ENCODE measurements around the gene SIRPD. TPM values are rescaled to one million over a fixed set of nuclear protein-coding genes. Genes with fewer than 3 reads are reported as not detected.

Gene SIRPD
- total RNA-seq, 6 experiments from 2014 or later: not detected

- Mint-ChIP-seq H3K27ac (no peak overlapping the region), H3K27me3 (ENCODE audit: insufficient read depth) (peaks cover 31% of the 10 kb centered on the region)
Measured at GRCh38 chr20:1513801-1514200, 43.7 kb downstream of the SIRPD start.

DNA sequence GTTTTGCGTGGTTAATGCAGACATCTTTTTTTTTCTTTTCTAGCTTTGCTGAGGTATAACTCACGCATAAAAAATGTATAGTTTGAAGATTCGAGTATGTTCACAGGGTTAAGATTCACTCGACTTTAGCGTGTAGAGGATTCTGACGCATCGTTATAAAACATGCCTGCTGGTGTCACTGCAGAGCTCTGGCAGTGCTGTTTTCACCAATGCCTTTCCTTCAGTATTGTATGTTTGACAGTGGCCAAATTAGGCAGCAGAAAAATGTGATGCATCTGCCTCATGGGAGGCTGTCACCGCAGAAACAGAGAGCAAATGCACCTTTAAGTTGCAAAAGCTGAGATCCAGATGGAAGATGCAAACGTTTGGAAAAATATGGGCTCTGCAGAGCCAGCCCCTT, 48.3 kb downstream of the SIRPD start:
- Mint-ChIP-seq H3K4me1 (ENCODE audit: low read depth) (peaks cover 37% of the 10 kb centered on the region), H3K27me3 (ENCODE audit: insufficient read depth) (peaks cover 10% of the 10 kb centered on the region)

More at GRCh38 chr20:1513801-1514200, 43.7 kb downstream of the SIRPD start:
- no peak for TF ChIP-seq CTCF (IDR thresholded peaks at IDR 0.05)
- no peak overlapping the region for H3K4me3 Mint-ChIP-seq
- H3K9me3 Mint-ChIP-seq: no peaks in the 10 kb centered on the region
- H3K4me1 Mint-ChIP-seq (ENCODE audit: low read depth): peaks cover 4% of the 10 kb centered on the region
- no peaks in the 10 kb centered on the region for H3K36me3 Mint-ChIP-seq (ENCODE audit: low read depth)
- no peak for DNase-seq

DNA sequence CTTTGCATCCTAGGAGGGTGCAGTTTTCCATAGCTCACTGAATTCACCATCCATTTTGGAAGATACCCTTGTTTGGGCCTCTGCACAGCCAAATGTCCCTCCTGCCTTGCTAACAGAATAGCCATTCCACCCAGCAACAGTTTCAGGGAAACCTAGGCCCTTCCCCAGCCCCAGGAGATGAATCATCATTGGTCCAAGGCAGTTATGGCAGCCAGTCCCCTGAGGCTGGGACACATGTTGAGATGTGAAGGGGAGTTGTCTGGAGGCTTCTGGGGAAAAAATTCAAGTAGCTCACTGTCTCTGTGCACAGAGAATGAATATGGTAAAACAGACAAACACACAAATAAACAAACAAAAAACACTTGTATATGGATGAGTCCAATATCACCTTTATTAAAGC, 48.9 kb downstream of the SIRPD start:
- Mint-ChIP-seq H3K9me3 (no peaks in the 10 kb centered on the region), H3K36me3 (ENCODE audit: low read depth) (no peaks in the 10 kb centered on the region), H3K4me1 (ENCODE audit: low read depth) (peaks cover 40% of the 10 kb centered on the region), H3K27me3 (ENCODE audit: insufficient read depth) (peaks cover 10% of the 10 kb centered on the region), H3K4me3 (no peak overlapping the region), H3K27ac (no peak overlapping the region)
- no peak for TF ChIP-seq CTCF (IDR thresholded peaks at IDR 0.05)
- no peak for DNase-seq

More for the DNA sequence above, 48.3 kb downstream of the SIRPD start:
- H3K27ac Mint-ChIP-seq: no peak overlapping the region
- peak; percentile 52 for DNase-seq
- H3K36me3 Mint-ChIP-seq (ENCODE audit: low read depth): no peaks in the 10 kb centered on the region
- no peaks in the 10 kb centered on the region for H3K9me3 Mint-ChIP-seq
- peak; percentile 69 for TF ChIP-seq CTCF (IDR thresholded peaks at IDR 0.05)
- H3K4me3 Mint-ChIP-seq: no peak overlapping the region

DNA sequence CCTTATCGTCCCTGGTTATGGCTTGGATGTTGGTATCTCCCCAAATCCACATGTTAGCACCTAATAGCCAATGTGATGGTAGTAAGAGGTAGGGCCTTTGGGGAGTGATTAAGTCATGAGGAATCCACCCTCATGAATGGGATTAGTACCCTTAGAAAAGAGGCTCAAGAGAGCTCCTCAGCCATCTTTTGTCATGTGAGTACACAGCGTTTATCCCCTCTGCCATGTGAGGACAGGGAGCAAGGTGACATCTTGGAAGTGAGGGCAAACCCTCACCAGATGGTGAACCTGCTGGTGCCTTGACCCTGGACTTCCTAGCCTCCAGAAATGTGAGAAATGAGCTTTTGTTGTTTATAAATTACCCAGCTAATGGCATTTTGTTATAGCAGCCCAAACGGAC, 50.2 kb downstream of the SIRPD start:
- no peak overlapping the region for H3K27ac Mint-ChIP-seq
- H3K36me3 Mint-ChIP-seq (ENCODE audit: low read depth): no peaks in the 10 kb centered on the region
- peaks cover 6% of the 10 kb centered on the region for H3K27me3 Mint-ChIP-seq (ENCODE audit: insufficient read depth)
- H3K4me1 Mint-ChIP-seq (ENCODE audit: low read depth): peaks cover 46% of the 10 kb centered on the region
- no peak for TF ChIP-seq CTCF (IDR thresholded peaks at IDR 0.05)
- no peak overlapping the region for H3K4me3 Mint-ChIP-seq
- no peaks in the 10 kb centered on the region for H3K9me3 Mint-ChIP-seq
- no peak for DNase-seq

GRCh38 chr20:1505871-1506270, 51.6 kb downstream of the SIRPD start:
- Mint-ChIP-seq H3K27me3 (ENCODE audit: insufficient read depth) (peaks cover 7% of the 10 kb centered on the region), H3K36me3 (ENCODE audit: low read depth) (no peaks in the 10 kb centered on the region), H3K9me3 (no peaks in the 10 kb centered on the region), H3K4me1 (ENCODE audit: low read depth) (peaks cover 46% of the 10 kb centered on the region), H3K27ac (peak overlapping the region; percentile 81), H3K4me3 (peak overlapping the region; percentile 60)
- peak; percentile 58 for DNase-seq
- no peak for TF ChIP-seq CTCF (IDR thresholded peaks at IDR 0.05)

DNA sequence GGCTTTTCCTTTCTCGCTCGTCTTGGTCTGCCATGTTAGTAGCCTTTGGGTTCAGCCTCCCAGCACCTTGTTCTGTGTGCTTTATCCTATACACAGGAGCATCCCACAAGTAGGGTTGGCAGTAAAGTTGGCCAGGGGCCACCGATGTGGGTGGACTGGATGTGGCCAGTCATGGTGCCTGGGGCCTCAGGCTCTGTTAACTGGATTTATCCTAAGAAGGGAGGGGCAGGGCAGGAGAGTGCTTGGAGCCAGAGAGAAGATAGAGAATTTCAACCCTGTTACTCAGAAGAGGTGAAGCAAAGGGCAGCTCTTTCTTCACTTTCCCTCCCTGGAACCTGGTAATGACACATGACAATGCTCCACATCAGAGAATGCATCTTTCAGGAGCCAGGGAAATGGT, 52.1 kb downstream of the SIRPD start:
- DNase-seq: peak; percentile 74
- Mint-ChIP-seq H3K27me3 (ENCODE audit: insufficient read depth) (peaks cover 10% of the 10 kb centered on the region), H3K27ac (peak overlapping the region; percentile 81), H3K4me3 (peak overlapping the region; percentile 60), H3K9me3 (no peaks in the 10 kb centered on the region), H3K4me1 (ENCODE audit: low read depth) (peaks cover 50% of the 10 kb centered on the region), H3K36me3 (ENCODE audit: low read depth) (no peaks in the 10 kb centered on the region)
- no peak for TF ChIP-seq CTCF (IDR thresholded peaks at IDR 0.05)

Data from HFFc6 (cell line).